GM23248 (cell line): ENCODE data around the gene FSD2. TPM values are rescaled to one million over a fixed set of nuclear protein-coding genes. Genes with fewer than 3 reads are reported as not detected.

Experiments used
- DNase-seq: peaks from one replicate; pipeline ENCODE4 v3.0.0-alpha.2; 2015
- H2AFZ ChIP-seq: fragments of 200-600 bp; sonication (generic); 2 replicates; pipeline ENCODE4 v1.6.1; 2016; ENCODE audit warnings: antibody characterized with exemption
- H3F3A ChIP-seq: fragments of 200-600 bp; sonication (generic); 2 replicates; pipeline ENCODE4 v1.6.1; 2016; ENCODE audit warnings: mild to moderate bottlenecking, antibody characterized with exemption, mixed run types; ENCODE audit not compliant: insufficient read depth
- H3K27ac ChIP-seq: fragments of 200-600 bp; sonication (generic); 2 replicates; pipeline ENCODE4 v1.5.1; 2016; ENCODE audit warnings: mild to moderate bottlenecking
- H3K27me3 ChIP-seq: fragments of 200-600 bp; sonication (generic); replicated peaks from 2 replicates; pipeline ENCODE4 v1.6.1; 2016; ENCODE audit warnings: mild to moderate bottlenecking; ENCODE audit not compliant: insufficient read depth
- H3K36me3 ChIP-seq: fragments of 200-600 bp; sonication (generic); 2 replicates; pipeline ENCODE4 v1.6.1; 2016; ENCODE audit warnings: low read depth, mild to moderate bottlenecking
- H3K4me1 ChIP-seq: fragments of 200-600 bp; sonication (generic); 2 replicates; pipeline ENCODE4 v1.6.1; 2016; ENCODE audit warnings: mild to moderate bottlenecking; ENCODE audit not compliant: insufficient read depth
- H3K4me2 ChIP-seq: fragments of 200-600 bp; sonication (generic); one replicate; pipeline ENCODE4 v1.6.1; 2016; ENCODE audit warnings: mild to moderate bottlenecking; ENCODE audit not compliant: unreplicated experiment
- H3K4me3 ChIP-seq: fragments of 200-600 bp; sonication (generic); 2 replicates; pipeline ENCODE4 v1.5.1; 2016; ENCODE audit warnings: mild to moderate bottlenecking
- H3K79me2 ChIP-seq: fragments of 200-600 bp; sonication (generic); 2 replicates; pipeline ENCODE4 v1.6.1; 2016; ENCODE audit warnings: mild to moderate bottlenecking; ENCODE audit not compliant: insufficient read depth
- H3K9ac ChIP-seq: fragments of 200-600 bp; sonication (generic); 2 replicates; pipeline ENCODE4 v1.6.1; 2016; ENCODE audit warnings: mild to moderate bottlenecking
- H3K9me2 ChIP-seq: fragments of 200-600 bp; sonication (generic); 2 replicates; pipeline ENCODE4 v1.6.1; 2016; ENCODE audit warnings: mixed run types, mild to moderate bottlenecking, moderate library complexity; ENCODE audit not compliant: insufficient read depth
- H3K9me3 ChIP-seq: fragments of 200-600 bp; sonication (generic); one replicate; pipeline ENCODE4 v1.6.1; 2017; ENCODE audit warnings: low read depth
- H4K20me1 ChIP-seq: fragments of 200-600 bp; sonication (generic); 2 replicates; pipeline ENCODE4 v1.6.0; 2016; ENCODE audit not compliant: insufficient read depth
- EZH2 ChIP-seq: fragments of 200-600 bp; sonication (generic); IDR thresholded peaks from 2 replicates; pipeline ENCODE4 v1.6.1; 2018; ENCODE audit warnings: antibody characterized with exemption, mild to moderate bottlenecking; ENCODE audit not compliant: insufficient read depth, poor library complexity, severe bottlenecking
- EZH2phosphoT487 ChIP-seq: fragments of 200-600 bp; sonication (generic); IDR thresholded peaks from 2 replicates; pipeline ENCODE4 v1.6.1; 2018; ENCODE audit warnings: antibody characterized with exemption, moderate library complexity, mild to moderate bottlenecking, low read depth; ENCODE audit not compliant: insufficient read depth
- WGBS, 2 experiments: methylation state at CpG; one replicate each; pipeline ENCODE4 v1.1.6; 2015 to 2017; ENCODE audit warnings: low lambda C conversion rate in 2 of 2, low coverage in 1 of 2; ENCODE audit errors: missing lambda C conversion rate in 2 of 2; 5-methylcytosine and 5-hydroxymethylcytosine counted together
- in situ Hi-C: fragments of 300-500 bp; cut with MboI; formaldehyde crosslinking; loops from 2 replicates; pipeline ENCODE4 v1.15.0; 2020
- polyA plus RNA-seq: library from polyadenylated mRNA; unstranded; fragments of >200 nt; fragmentation: Nextera tagmentation; extraction: Ambion mirVana; gene quantifications from 2 replicates; pipeline ENCODE4 v1.2.1, GENCODE V29; 2016
- total RNA-seq: library from RNA; depleted of rRNA; stranded (reverse); fragments of >200 nt; shearing (Covaris generic); gene quantifications from 2 replicates; pipeline ENCODE4 v1.2.3, GENCODE V29; 2014

The FSD2 gene
- total and polyA plus RNA-seq, 2 experiments from 2014 or later = 0.08 TPM; not detected in 1

- Histone ChIP-seq H3K36me3 (peaks cover 14% of the 10 kb centered on the region), H3K27ac (peak overlapping the region; percentile 88), H3K9me3 (no peaks in the 10 kb centered on the region), H3K9me2 (no peaks in the 10 kb centered on the region), H4K20me1 (no peaks in the 10 kb centered on the region), H3K79me2 (peaks cover 56% of the 10 kb centered on the region), H3K9ac (peak overlapping the region; percentile 89), H3F3A (peaks cover 7% of the 10 kb centered on the region), H3K4me1 (peaks cover 13% of the 10 kb centered on the region), H2AFZ (peak overlapping the region; percentile 92), H3K4me3 (peak overlapping the region; percentile 89), H3K4me2 (peak overlapping the region; percentile 91), H3K27me3 (no peaks in the 10 kb centered on the region)
- TF ChIP-seq EZH2 = no peak
- TF ChIP-seq EZH2phosphoT487 = no peak
- DNase-seq = peak; percentile 98
- whole genome bisulfite sequencing, 2 experiments = 1 to 2% methylated on average over 47 of the region's 47 CpGs
- in situ Hi-C loops = no loop called here
These were observed 55.7 kb downstream of the FSD2 start for GRCh38 chr15:82749951-82750830.

- in situ Hi-C loops = no loop called here
- H3F3A ChIP-seq = peaks cover 7% of the 10 kb centered on the region
- no peaks in the 10 kb centered on the region for H3K27me3 ChIP-seq
- no peak overlapping the region for H3K4me3 ChIP-seq
- H3K36me3 ChIP-seq = peaks cover 4% of the 10 kb centered on the region; the same call in 1 of the 2 replicates
- H3K79me2 ChIP-seq = peaks cover 37% of the 10 kb centered on the region
- peaks cover 13% of the 10 kb centered on the region for H3K4me1 ChIP-seq
- DNase-seq = no peak
- H3K9ac ChIP-seq = no peak overlapping the region
- H3K9me3 ChIP-seq = no peaks in the 10 kb centered on the region
- no peak overlapping the region for H2AFZ ChIP-seq
- TF ChIP-seq EZH2 (no peak), EZH2phosphoT487 (no peak)
- no peak overlapping the region for H3K4me2 ChIP-seq
- H4K20me1 ChIP-seq = no peaks in the 10 kb centered on the region
- no peaks in the 10 kb centered on the region for H3K9me2 ChIP-seq
- H3K27ac ChIP-seq = no peak overlapping the region
These were observed 57.6 kb downstream of the FSD2 start for GRCh38 chr15:82748315-82748714.

DNA sequence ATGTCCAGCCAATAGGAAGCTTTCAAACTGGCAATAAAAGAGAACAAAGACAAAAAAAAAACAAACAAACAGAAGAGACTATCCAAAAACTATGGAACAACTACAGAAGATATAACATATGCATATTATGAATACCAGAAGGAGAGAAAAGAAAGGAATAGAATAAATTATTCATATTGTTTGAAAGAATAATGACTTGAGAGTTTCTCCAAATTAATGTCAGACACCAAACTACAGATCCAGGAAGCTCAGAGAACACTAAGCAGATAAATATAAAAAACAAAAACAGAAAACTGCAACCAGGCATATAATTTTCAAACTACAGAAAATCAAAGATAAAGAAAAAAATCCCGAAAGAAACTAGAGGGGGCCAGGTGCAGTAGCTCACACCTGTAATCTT lies 62.1 kb downstream of the FSD2 start:
- DNase-seq = no peak
- in situ Hi-C loops = no loop called here
- no peak overlapping the region for H3K4me2 ChIP-seq
- H3K9ac ChIP-seq = no peak overlapping the region
- H3K36me3 ChIP-seq = no peaks in the 10 kb centered on the region
- H3F3A ChIP-seq = no peaks in the 10 kb centered on the region
- no peaks in the 10 kb centered on the region for H3K4me1 ChIP-seq
- peaks cover 2% of the 10 kb centered on the region; the same call in 1 of the 2 replicates for H3K79me2 ChIP-seq
- H3K9me2 ChIP-seq = no peaks in the 10 kb centered on the region
- no peak overlapping the region for H3K4me3 ChIP-seq
- TF ChIP-seq EZH2 (no peak), EZH2phosphoT487 (no peak)
- no peak overlapping the region for H3K27ac ChIP-seq
- H4K20me1 ChIP-seq = no peaks in the 10 kb centered on the region
- WGBS, 2 experiments = 32 to 44% methylated on average over 1 of the region's 1 CpG
- no peaks in the 10 kb centered on the region for H3K27me3 ChIP-seq
- no peak overlapping the region for H2AFZ ChIP-seq
- no peaks in the 10 kb centered on the region for H3K9me3 ChIP-seq

- H3K4me2 ChIP-seq = no peak overlapping the region
- no peak overlapping the region for H3K4me3 ChIP-seq
- no peak overlapping the region for H2AFZ ChIP-seq
- H3K9me2 ChIP-seq = no peaks in the 10 kb centered on the region
- in situ Hi-C loops = no loop called here
- H3K9ac ChIP-seq = no peak overlapping the region
- WGBS, 2 experiments = 83 to 84% methylated on average over 3 of the region's 3 CpGs
- no peak overlapping the region for H3K27ac ChIP-seq
- no peaks in the 10 kb centered on the region for H3K36me3 ChIP-seq
- no peaks in the 10 kb centered on the region for H3K79me2 ChIP-seq
- H3K4me1 ChIP-seq = no peaks in the 10 kb centered on the region
- H3K27me3 ChIP-seq = no peaks in the 10 kb centered on the region
- H3F3A ChIP-seq = no peaks in the 10 kb centered on the region
- no peaks in the 10 kb centered on the region for H3K9me3 ChIP-seq
- no peak for DNase-seq
- TF ChIP-seq EZH2 (no peak), EZH2phosphoT487 (no peak)
- H4K20me1 ChIP-seq = no peaks in the 10 kb centered on the region
These were observed 63.7 kb downstream of the FSD2 start for GRCh38 chr15:82742134-82742533.
